GM19468 (cell line): ENCODE results near the gene GBP5.

Experiments
- ATAC-seq: cut with Tn5 transposase; IDR thresholded peaks from one replicate; pipeline ENCODE4 v1.9.1; 2021; ENCODE audit warnings: mild to moderate bottlenecking, moderate library complexity, moderate number of reproducible peaks; ENCODE audit not compliant: unreplicated experiment; ENCODE audit errors: extremely low read depth

The GBP5 gene

GRCh38 chr1:89272269-89273041 is at the start of gene GBP5:
GBP5 (minus strand) TSS chr1:89272860; CDS start chr1:89269555, 3,305 bp downstream.
- peak; percentile 88 for ATAC-seq

GRCh38 chr1:89322402-89322801 is 49.7 kb upstream of the GBP5 start:
- ATAC-seq: no peak

GRCh38 chr1:89312572-89312971 is 39.9 kb upstream of the GBP5 start:
- ATAC-seq: no peak

GRCh38 chr1:89311757-89312156 is 39.1 kb upstream of the GBP5 start:
- ATAC-seq: no peak

GRCh38 chr1:89310976-89311375 is 38.3 kb upstream of the GBP5 start:
- ATAC-seq: no peak

- peak; percentile 48 for ATAC-seq
Observed at GRCh38 chr1:89310505-89310904, 37.8 kb upstream of the GBP5 start.

GRCh38 chr1:89309828-89310227 is 37.2 kb upstream of the GBP5 start:
- no peak for ATAC-seq

GRCh38 chr1:89306273-89306672 is 33.6 kb upstream of the GBP5 start:
- ATAC-seq: no peak

GRCh38 chr1:89305493-89305892 is 32.8 kb upstream of the GBP5 start:
- ATAC-seq: no peak

GRCh38 chr1:89304572-89305230 is 32.0 kb upstream of the GBP5 start:
- no peak for ATAC-seq

- no peak for ATAC-seq
Observed at GRCh38 chr1:89302697-89303332, 30.2 kb upstream of the GBP5 start.

- ATAC-seq: peak; percentile 85
Observed at GRCh38 chr1:89299739-89300463, 27.2 kb upstream of the GBP5 start.

GRCh38 chr1:89298461-89298860 is 25.8 kb upstream of the GBP5 start:
- ATAC-seq: no peak

GRCh38 chr1:89295187-89295586 is 22.5 kb upstream of the GBP5 start:
- ATAC-seq: no peak

GRCh38 chr1:89291276-89291675 is 18.6 kb upstream of the GBP5 start:
- no peak for ATAC-seq

GRCh38 chr1:89288051-89288340 is 15.3 kb upstream of the GBP5 start:
- no peak for ATAC-seq

- no peak for ATAC-seq
Observed at GRCh38 chr1:89287181-89288050, 14.8 kb upstream of the GBP5 start.

- peak; percentile 74 for ATAC-seq
Observed at GRCh38 chr1:89286549-89287180, 14.0 kb upstream of the GBP5 start.

- no peak for ATAC-seq
Observed at GRCh38 chr1:89285745-89286380, 13.2 kb upstream of the GBP5 start.
